Activated CD4-positive, alpha-beta memory T cell treated with anti-CD3 and anti-CD28 coated beads, Interleukin-2, amount 10 ng/mL, durations not matched to agents 7 days and 5 days (primary cell): ENCODE measurements around the gene TELO2. TPM values are rescaled to one million over a fixed set of nuclear protein-coding genes. Genes with fewer than 3 reads are reported as not detected.

Experiments
- CTCF ChIA-PET: fragments of 350-600 bp; sonication (Branson Sonifier 250); formaldehyde crosslinking; loops from one replicate; lab custom pipeline; 2021; ENCODE audit warnings: antibody characterized with exemption, inconsistent platforms; lab: Charles Lee
- POLR2A ChIA-PET: fragments of 350-600 bp; sonication (Branson Sonifier 250); formaldehyde crosslinking; loops from one replicate; lab custom pipeline; 2021; ENCODE audit warnings: antibody characterized with exemption; lab: Charles Lee
- DNase-seq: peaks from one replicate; pipeline ENCODE4 v3.0.0-alpha.2; 2020
- H3K27ac Mint-ChIP-seq: one replicate; pipeline ENCODE4 v1.8.0; 2021; ENCODE audit warnings: mild to moderate bottlenecking, mixed read lengths
- H3K27me3 Mint-ChIP-seq: one replicate; pipeline ENCODE4 v1.8.0; 2021; ENCODE audit warnings: mixed read lengths
- H3K36me3 Mint-ChIP-seq: one replicate; pipeline ENCODE4 v1.8.0; 2021; ENCODE audit warnings: low read depth, mixed read lengths
- H3K4me1 Mint-ChIP-seq: one replicate; pipeline ENCODE4 v1.8.0; 2021; ENCODE audit warnings: mixed read lengths
- H3K4me3 Mint-ChIP-seq: one replicate; pipeline ENCODE4 v1.8.0; 2021; ENCODE audit warnings: mild to moderate bottlenecking, mixed read lengths
- H3K9me3 Mint-ChIP-seq: one replicate; pipeline ENCODE4 v1.8.0; 2021; ENCODE audit warnings: mixed read lengths
- total RNA-seq, 2 experiments: library from RNA; stranded (reverse); gene quantifications; one replicate each; pipeline ENCODE4 v1.2.3, GENCODE V29; 2021

The TELO2 gene
- total RNA-seq, 2 experiments from 2014 or later = 49.4 to 51.9 TPM

- Mint-ChIP-seq H3K36me3 (peaks cover 22% of the 10 kb centered on the region), H3K4me1 (peaks cover 3% of the 10 kb centered on the region), H3K9me3 (no peaks in the 10 kb centered on the region), H3K27me3 (no peaks in the 10 kb centered on the region), H3K4me3 (no peak overlapping the region), H3K27ac (no peak overlapping the region)
- no peak for DNase-seq
- POLR2A ChIA-PET = no interaction called here
- CTCF ChIA-PET = no interaction called here
Measured at GRCh38 chr16:1499756-1500464, 6.8 kb downstream of the TELO2 start.

- H3K9me3 Mint-ChIP-seq = no peaks in the 10 kb centered on the region
- POLR2A ChIA-PET = interaction anchor here (1.4 kb wide), 1 partner anchor 8 kb away, joined by 3 read pairs; no protein-coding TSS in a partner anchor
- no peak for DNase-seq
- H3K27ac Mint-ChIP-seq = no peak overlapping the region
- CTCF ChIA-PET = no interaction called here
- no peaks in the 10 kb centered on the region for H3K27me3 Mint-ChIP-seq
- no peak overlapping the region for H3K4me3 Mint-ChIP-seq
- H3K4me1 Mint-ChIP-seq = peaks cover 3% of the 10 kb centered on the region
- peaks cover 23% of the 10 kb centered on the region for H3K36me3 Mint-ChIP-seq
Measured at GRCh38 chr16:1500465-1501150, 7.4 kb downstream of the TELO2 start.

- H3K36me3 Mint-ChIP-seq = peaks cover 25% of the 10 kb centered on the region
- ChIA-PET CTCF (no interaction called here), POLR2A (interaction anchor here (1.4 kb wide), 1 partner anchor 9 kb away, joined by 3 read pairs; no protein-coding TSS in a partner anchor)
- H3K9me3 Mint-ChIP-seq = no peaks in the 10 kb centered on the region
- no peak overlapping the region for H3K27ac Mint-ChIP-seq
- no peak overlapping the region for H3K4me3 Mint-ChIP-seq
- DNase-seq = no peak
- H3K27me3 Mint-ChIP-seq = no peaks in the 10 kb centered on the region
- H3K4me1 Mint-ChIP-seq = peaks cover 2% of the 10 kb centered on the region
Measured at GRCh38 chr16:1501630-1502029, 8.5 kb downstream of the TELO2 start.

GRCh38 chr16:1502092-1503004 lies 9.2 kb downstream of the TELO2 start:
- Mint-ChIP-seq H3K27me3 (no peaks in the 10 kb centered on the region), H3K4me1 (no peaks in the 10 kb centered on the region), H3K36me3 (peaks cover 25% of the 10 kb centered on the region), H3K27ac (no peak overlapping the region), H3K9me3 (no peaks in the 10 kb centered on the region), H3K4me3 (no peak overlapping the region)
- DNase-seq = no peak
- ChIA-PET CTCF (no interaction called here), POLR2A (interaction anchor here (1.4 kb wide), 2 partner anchors 9 to 10 kb away, joined by 3 to 6 read pairs; partner anchors contain the start of gene TELO2)

GRCh38 chr16:1503110-1503955 lies 10.2 kb downstream of the TELO2 start:
- ChIA-PET CTCF (no interaction called here), POLR2A (interaction anchor here (1.4 kb wide), 1 partner anchor 10 kb away, joined by 6 read pairs; the partner anchor contains the start of gene TELO2)
- no peaks in the 10 kb centered on the region for H3K9me3 Mint-ChIP-seq
- peaks cover 21% of the 10 kb centered on the region for H3K36me3 Mint-ChIP-seq
- H3K27me3 Mint-ChIP-seq = no peaks in the 10 kb centered on the region
- no peak overlapping the region for H3K4me3 Mint-ChIP-seq
- no peak for DNase-seq
- no peak overlapping the region for H3K27ac Mint-ChIP-seq
- no peaks in the 10 kb centered on the region for H3K4me1 Mint-ChIP-seq

GRCh38 chr16:1505073-1505844 lies 12.1 kb downstream of the TELO2 start:
- CTCF ChIA-PET = no interaction called here
- H3K4me1 Mint-ChIP-seq = no peaks in the 10 kb centered on the region
- H3K27me3 Mint-ChIP-seq = no peaks in the 10 kb centered on the region

GRCh38 chr16:1505912-1506311 lies 12.8 kb downstream of the TELO2 start:
- Mint-ChIP-seq H3K27me3 (no peaks in the 10 kb centered on the region), H3K27ac (no peak overlapping the region), H3K4me3 (no peak overlapping the region), H3K36me3 (peaks cover 22% of the 10 kb centered on the region), H3K9me3 (no peaks in the 10 kb centered on the region), H3K4me1 (no peaks in the 10 kb centered on the region)
- ChIA-PET POLR2A (no interaction called here), CTCF (no interaction called here)
- no peak for DNase-seq

More at GRCh38 chr16:1505073-1505844, 12.1 kb downstream of the TELO2 start:
- H3K4me3 Mint-ChIP-seq = no peak overlapping the region
- peaks cover 20% of the 10 kb centered on the region for H3K36me3 Mint-ChIP-seq
- POLR2A ChIA-PET = no interaction called here
- no peak for DNase-seq
- H3K27ac Mint-ChIP-seq = no peak overlapping the region
- no peaks in the 10 kb centered on the region for H3K9me3 Mint-ChIP-seq

- H3K27ac Mint-ChIP-seq = no peak overlapping the region
- no peaks in the 10 kb centered on the region for H3K27me3 Mint-ChIP-seq
- no peaks in the 10 kb centered on the region for H3K9me3 Mint-ChIP-seq
- DNase-seq = no peak
- no peak overlapping the region for H3K4me3 Mint-ChIP-seq
- H3K36me3 Mint-ChIP-seq = peaks cover 26% of the 10 kb centered on the region
- POLR2A ChIA-PET = no interaction called here
- CTCF ChIA-PET = no interaction called here
- no peaks in the 10 kb centered on the region for H3K4me1 Mint-ChIP-seq
Measured at GRCh38 chr16:1506494-1507213, 13.5 kb downstream of the TELO2 start.

- CTCF ChIA-PET = no interaction called here
- Mint-ChIP-seq H3K4me3 (no peak overlapping the region), H3K27me3 (no peaks in the 10 kb centered on the region), H3K4me1 (no peaks in the 10 kb centered on the region), H3K27ac (no peak overlapping the region), H3K9me3 (no peaks in the 10 kb centered on the region), H3K36me3 (peaks cover 23% of the 10 kb centered on the region)
- POLR2A ChIA-PET = no interaction called here
- DNase-seq = no peak
Measured at GRCh38 chr16:1508494-1509187, 15.5 kb downstream of the TELO2 start.

- Mint-ChIP-seq H3K4me1 (no peaks in the 10 kb centered on the region), H3K4me3 (no peak overlapping the region), H3K27me3 (no peaks in the 10 kb centered on the region), H3K27ac (no peak overlapping the region), H3K9me3 (peaks cover 2% of the 10 kb centered on the region), H3K36me3 (peaks cover 21% of the 10 kb centered on the region)
- POLR2A ChIA-PET = no interaction called here
- CTCF ChIA-PET = no interaction called here
- DNase-seq = no peak
Measured at GRCh38 chr16:1509307-1510221, 16.4 kb downstream of the TELO2 start.
